ENCODE results near the gene MYLK.
"Not testable (repeated sequence)": the region's sequence is repeated elsewhere in the genome, so short reads cannot be mapped to it uniquely, and the experiment has no call there.

Gene MYLK

GRCh38 chr3:123741041-123741511, 143.1 kb downstream of the MYLK start:
- no peak for FAIRE-seq

- FAIRE-seq, result no peak
These were observed 143.7 kb downstream of the MYLK start for GRCh38 chr3:123740391-123740822.

- FAIRE-seq, result no peak
These were observed 144.4 kb downstream of the MYLK start for GRCh38 chr3:123739754-123740153.

- FAIRE-seq, result no peak
These were observed 145.0 kb downstream of the MYLK start for GRCh38 chr3:123739106-123739505.

DNA sequence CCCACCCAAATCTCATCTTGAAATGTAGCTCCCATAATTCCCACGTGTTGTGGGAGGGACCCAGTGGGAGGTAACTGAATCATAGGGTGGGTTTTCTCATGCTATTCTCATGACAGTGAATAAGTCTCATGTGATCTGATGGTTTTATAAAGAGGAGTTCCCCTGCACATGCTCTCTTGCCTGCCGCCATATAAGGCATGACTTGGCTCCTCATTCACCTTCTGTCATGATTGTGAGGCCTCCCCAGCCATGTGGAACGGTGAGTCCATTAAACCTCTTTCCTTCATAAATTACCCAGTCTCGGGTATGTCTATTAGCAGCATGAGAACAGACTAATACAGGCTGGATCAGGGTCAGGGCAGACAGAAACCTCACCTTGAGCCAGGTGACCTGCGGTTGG, 145.6 kb downstream of the MYLK start:
- FAIRE-seq, result not testable (repeated sequence)

DNA sequence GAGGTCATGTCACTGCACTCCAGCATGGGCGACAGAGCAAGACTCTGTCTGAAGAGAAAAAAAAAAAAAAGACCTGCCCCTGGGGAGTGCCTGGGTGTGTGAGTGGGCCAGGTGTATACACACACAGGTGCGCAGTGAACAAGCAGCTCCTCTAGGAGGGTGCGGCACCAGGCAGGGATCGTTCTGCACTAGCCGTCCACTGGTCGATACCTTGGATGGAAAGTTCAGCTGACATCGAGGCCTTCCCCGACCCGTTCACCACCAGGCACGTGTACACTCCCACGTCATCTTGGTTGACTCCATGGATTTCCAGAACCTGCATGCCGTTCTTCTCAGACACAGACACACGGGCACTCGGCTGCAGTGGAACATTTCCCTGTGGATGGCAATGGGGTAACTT, 147.0 kb downstream of the MYLK start:
- FAIRE-seq, result no peak

- no peak for FAIRE-seq
These were observed 148.7 kb downstream of the MYLK start for GRCh38 chr3:123735456-123735855.

GRCh38 chr3:123734527-123734902, 149.6 kb downstream of the MYLK start:
- no peak for FAIRE-seq

DNA sequence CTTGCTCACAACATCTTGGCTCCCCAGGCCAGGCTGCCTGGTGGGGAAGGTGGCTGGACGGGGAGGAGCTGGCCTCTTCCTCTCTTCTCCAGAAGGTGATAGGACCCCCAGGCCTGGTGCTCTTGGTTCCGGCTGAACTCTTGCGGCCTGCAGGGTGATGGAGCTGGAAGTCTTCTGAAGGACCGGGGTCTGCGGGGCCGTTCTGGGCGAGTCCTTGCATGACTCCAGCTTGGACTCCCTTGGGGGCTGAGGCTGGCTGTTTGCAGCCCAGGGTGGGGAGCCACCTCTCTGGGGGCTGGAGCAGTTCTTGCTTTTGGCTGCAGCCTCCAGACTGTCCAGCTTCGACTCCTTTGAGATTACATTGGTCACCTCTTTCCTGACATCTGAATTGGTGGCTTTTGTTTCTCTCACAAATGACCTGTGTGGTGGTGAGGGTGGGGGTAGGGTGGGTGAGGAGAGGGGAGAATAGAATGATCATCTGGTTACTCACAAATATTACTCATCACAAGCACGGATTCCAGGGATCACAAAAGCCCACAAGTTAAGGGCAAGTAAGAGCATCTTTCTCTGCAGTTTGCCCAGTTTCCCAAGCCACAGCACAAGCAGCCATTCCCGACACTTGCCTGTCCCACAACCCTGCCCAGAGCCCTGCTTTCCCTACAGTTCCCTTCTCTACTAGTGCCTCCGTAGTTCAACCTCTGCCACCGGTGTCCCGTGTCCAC, 150.2 kb downstream of the MYLK start:
- no peak for FAIRE-seq

DNA sequence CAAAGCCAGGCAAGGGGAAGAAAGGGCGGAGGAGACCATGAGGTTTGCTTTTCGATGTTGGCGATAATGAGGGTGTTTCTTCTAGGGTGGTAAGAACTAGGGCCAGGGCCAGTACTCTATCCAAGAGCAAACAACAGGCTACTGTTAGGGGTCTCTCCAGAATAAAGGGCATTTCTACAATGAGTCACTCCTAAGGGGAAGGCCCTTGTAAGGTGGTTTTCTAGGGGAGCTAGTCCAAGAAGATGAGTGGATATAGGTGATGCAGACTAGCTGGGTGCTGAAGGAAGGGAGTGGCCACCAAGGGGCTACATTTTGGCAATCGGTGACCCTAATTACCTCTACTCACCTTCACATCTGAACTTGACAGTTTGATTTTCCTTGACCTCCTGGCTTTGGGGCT, 150.8 kb downstream of the MYLK start:
- no peak for FAIRE-seq

- no peak for FAIRE-seq
These were observed 151.7 kb downstream of the MYLK start for GRCh38 chr3:123732447-123732846.

GRCh38 chr3:123730829-123731228, 153.3 kb downstream of the MYLK start:
- FAIRE-seq, result no peak

DNA sequence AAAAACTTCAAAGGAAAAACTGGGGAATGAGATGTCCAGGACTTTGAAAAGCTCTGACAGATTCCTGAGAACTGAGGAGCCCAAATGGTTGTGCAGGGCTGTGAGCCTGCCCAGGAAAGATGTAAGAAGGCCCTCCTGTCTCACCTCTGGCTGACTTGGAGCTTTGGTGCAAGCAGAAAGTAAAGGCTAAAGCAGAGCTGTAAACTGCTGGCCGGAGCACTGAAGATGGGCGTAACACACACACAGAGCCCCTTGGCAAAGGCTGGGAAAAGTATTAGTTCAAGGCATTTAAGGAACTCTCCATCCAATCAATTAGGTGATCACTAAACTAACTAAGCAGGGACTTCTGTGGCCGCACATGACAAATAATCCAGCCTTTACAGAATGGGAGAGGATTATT, 155.1 kb downstream of the MYLK start:
- FAIRE-seq, result no peak

GRCh38 chr3:123728014-123728413, 156.1 kb downstream of the MYLK start:
- FAIRE-seq, result no peak

DNA sequence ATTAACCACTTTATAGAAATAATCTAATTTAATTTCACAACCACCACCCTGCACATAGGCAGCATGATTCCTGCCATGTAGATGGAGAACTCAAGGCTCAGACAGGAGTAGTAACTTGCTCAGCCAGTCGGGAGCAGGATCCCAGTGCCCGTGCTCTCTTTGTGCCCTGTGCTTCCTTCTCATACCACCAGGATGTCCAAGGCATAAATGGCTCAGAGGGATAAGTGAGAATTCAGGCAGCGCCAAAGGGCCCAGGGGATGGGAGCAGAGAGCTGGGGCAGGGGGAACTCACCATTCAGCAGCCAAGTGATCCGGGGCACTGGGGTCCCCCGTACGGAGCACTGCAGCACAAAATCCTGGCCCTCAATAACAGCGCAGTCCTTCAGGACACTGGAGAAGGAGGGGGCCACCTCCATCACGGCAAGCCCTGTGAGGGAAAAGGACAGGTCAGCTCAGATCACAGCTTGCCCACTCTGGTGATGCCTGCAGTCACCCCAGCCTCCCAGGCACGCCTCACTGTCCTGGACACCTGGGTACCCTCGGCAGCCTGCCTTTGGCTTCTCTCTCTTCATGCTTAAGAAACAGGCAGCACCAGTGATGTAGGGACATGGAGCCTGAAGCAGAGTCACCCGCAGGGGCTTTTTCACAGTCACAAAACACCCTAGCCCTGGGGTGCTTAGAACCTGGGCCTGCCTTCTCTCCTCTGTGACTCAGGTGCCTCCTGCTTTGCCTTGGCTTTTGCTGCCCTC, 158.3 kb downstream of the MYLK start:
- no peak for FAIRE-seq

DNA sequence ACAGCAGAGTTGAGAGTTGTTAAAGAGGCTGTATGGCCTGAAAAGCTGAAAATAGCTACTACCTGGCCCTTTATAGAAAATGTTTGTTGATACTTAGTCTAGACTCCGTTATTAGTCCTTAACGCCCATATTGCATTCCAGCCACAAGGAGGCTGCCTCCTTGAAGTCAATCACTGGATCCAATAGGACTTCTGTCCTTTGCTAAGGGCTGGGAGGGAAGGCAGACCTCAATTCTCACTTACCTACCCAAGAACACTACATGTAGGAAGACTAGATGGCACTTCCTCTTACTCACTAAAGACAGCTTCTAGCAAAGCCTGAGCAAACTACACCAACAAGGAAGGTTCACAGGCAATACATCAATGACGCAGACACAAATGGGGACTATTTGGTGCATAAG, 159.8 kb downstream of the MYLK start:
- FAIRE-seq, result no peak

DNA sequence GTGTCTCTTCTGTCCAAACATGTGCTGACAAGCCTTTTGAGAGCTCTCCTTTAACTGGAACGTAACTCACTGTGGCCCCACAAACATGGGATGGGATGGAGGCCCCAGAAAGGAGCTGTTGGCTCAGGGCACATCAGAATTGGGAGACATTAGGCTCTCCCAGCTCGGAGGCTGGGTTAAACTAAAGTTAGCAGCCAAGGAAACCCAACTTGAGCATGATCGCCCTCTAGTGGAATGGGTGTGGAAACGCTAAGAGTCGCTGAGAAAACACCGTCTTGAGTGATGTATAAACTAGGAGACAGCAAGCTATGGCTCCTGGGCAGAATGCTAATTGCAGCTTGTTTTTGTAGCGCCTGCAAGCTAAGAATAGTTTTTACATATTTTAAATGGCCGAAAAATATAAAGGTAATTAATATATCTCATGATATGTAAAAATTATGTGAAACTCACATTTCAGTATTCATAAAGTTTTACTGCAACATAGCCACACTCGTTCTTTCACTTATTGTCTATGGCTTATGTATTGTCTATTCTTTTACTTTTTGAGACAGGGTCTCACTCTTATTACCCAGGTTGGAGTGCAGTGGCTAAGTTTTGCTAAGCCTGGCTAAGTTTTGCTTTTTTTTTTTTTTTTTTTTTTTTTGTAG, 160.5 kb downstream of the MYLK start:
- FAIRE-seq, result peak; percentile 74

DNA sequence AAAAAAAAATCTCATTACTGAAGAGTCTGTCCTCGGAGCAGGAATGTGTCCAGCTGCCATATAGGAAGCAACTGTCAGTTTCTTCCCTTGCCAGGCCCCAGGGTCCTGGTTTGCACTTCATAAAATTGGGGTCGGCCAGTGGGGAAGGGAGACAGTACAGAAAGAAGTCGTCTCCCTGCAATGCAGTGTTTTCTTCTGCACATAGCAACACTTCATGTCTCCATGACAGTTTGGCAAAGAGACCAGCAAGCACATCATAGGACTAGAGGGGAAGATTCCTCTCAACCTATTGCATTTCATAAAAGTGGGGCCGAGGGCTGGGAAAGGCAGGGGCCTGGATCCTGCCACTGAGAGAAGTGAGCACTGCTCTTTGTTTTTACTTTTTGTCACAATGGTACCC, 161.1 kb downstream of the MYLK start:
- no peak for FAIRE-seq

GRCh38 chr3:123722456-123722855, 161.7 kb downstream of the MYLK start:
- FAIRE-seq, result no peak

GRCh38 chr3:123722021-123722420, 162.1 kb downstream of the MYLK start:
- FAIRE-seq, result no peak

DNA sequence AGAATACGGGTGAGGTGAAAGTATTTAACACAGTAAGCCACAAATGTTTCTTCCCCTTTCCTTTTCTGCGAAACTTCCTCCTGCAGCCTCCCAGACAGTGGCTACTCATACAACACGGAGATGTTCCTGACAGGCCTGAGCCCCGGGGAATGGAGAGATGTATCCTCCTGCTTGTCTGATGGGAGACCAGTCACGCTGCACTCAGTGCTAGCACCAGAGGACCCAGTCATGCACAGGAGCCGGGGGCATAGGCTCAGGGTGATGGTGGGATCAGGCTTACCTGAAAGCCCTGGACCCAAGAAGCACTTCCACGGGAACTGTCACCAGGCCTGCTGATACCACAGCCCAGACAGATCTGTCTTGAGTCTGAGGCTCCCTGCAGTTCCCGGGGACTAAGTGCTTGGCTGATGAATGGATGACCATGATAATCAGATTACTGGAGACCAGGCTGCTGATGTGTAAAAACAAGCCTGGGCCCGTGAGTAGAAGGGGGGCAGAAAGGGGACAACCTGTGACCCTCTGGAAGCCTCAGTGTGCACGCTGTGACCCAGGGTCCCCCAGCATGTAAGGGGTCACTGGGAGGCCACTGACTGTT, 162.9 kb downstream of the MYLK start:
- FAIRE-seq, result not testable (repeated sequence)

GRCh38 chr3:123720638-123721037, 163.5 kb downstream of the MYLK start:
- no peak for FAIRE-seq

- FAIRE-seq, result no peak
These were observed 164.2 kb downstream of the MYLK start for GRCh38 chr3:123719862-123720453.
